IMR-90 (cell line): Measurements from ENCODE around the gene WDR70. TPM values are rescaled to one million over a fixed set of nuclear protein-coding genes. Genes with fewer than 3 reads are reported as not detected.
A peak's percentile ranks its signal among the peaks of the same experiment; 100 is the strongest.

Experiments
- ATAC-seq: fragments of 200-7000 bp; cut with Tn5 transposase; 2 replicates; pipeline ENCODE4 v1.9.1; 2020; ENCODE audit warnings: low read depth, mild to moderate bottlenecking, moderate library complexity
- BruUV-seq: library from RNA; stranded (reverse); fragments of 400-500 nt; replicated peaks from 2 replicates; lab custom pipeline; 2021; lab: Mats Ljungman, UMichigan
- CTCF ChIA-PET: fragments of 300-600 bp; formaldehyde crosslinking; extraction: SDS; loops from one replicate; lab custom pipeline; 2021; ENCODE audit warnings: antibody characterized with exemption; lab: Yijun Ruan, JAX
- POLR2A ChIA-PET: fragments of 300-600 bp; sonication (Branson Sonifier 250); formaldehyde crosslinking; loops from one replicate; lab custom pipeline; 2022; ENCODE audit warnings: antibody characterized with exemption; ENCODE audit not compliant: unreplicated experiment; lab: Charles Lee
- DNase-seq: peaks from one replicate; pipeline ENCODE4 v3.0.0; 2013
- H2AFZ ChIP-seq: replicated peaks from 2 replicates; pipeline ENCODE3; 2013; ENCODE audit warnings: low read length, mild to moderate bottlenecking; ENCODE audit not compliant: poor library complexity
- H2AK5ac ChIP-seq: 2 replicates; pipeline ENCODE4 v1.6.1; 2013; ENCODE audit warnings: low read depth, low read length, inconsistent platforms
- H2AK9ac ChIP-seq: replicated peaks from 2 replicates; pipeline ENCODE3; 2013; ENCODE audit warnings: mild to moderate bottlenecking, low read depth, low read length, moderate library complexity; ENCODE audit not compliant: poor library complexity
- H2BK120ac ChIP-seq: 2 replicates; pipeline ENCODE4 v1.6.1; 2013; ENCODE audit warnings: low read depth, low read length, inconsistent platforms
- H2BK15ac ChIP-seq: 3 replicates; pipeline ENCODE4 v1.6.1; 2013; ENCODE audit warnings: low read depth, low read length, inconsistent platforms
- H2BK20ac ChIP-seq: 2 replicates; pipeline ENCODE4 v1.6.1; 2013; ENCODE audit warnings: low read depth, mild to moderate bottlenecking, inconsistent platforms, low read length, moderate library complexity
- H2BK5ac ChIP-seq: 2 replicates; pipeline ENCODE4 v1.6.1; 2013; ENCODE audit warnings: mild to moderate bottlenecking, low read depth, low read length, inconsistent platforms; ENCODE audit not compliant: poor library complexity, severe bottlenecking
- H3K14ac ChIP-seq: replicated peaks from 2 replicates; pipeline ENCODE4 v1.6.1; 2013; ENCODE audit warnings: low read depth, low read length, inconsistent platforms
- H3K18ac ChIP-seq: 2 replicates; pipeline ENCODE4 v1.6.1; 2013; ENCODE audit warnings: low read depth, low read length, control low read depth
- H3K23ac ChIP-seq: 2 replicates; pipeline ENCODE4 v1.6.1; 2013; ENCODE audit warnings: low read depth, low read length, inconsistent platforms
- H3K27ac ChIP-seq: 2 replicates; pipeline ENCODE4 v1.5.1; 2013; ENCODE audit warnings: mild to moderate bottlenecking, control low read depth, low read length; ENCODE audit not compliant: insufficient read depth
- H3K27me3 ChIP-seq: 2 replicates; pipeline ENCODE4 v1.6.1; 2013; ENCODE audit warnings: low read length; ENCODE audit not compliant: control insufficient read depth, insufficient read depth
- H3K36me3 ChIP-seq: 2 replicates; pipeline ENCODE4 v1.6.1; 2013; ENCODE audit warnings: low read length, mixed read lengths; ENCODE audit not compliant: control insufficient read depth, insufficient read depth
- H3K4ac ChIP-seq: 2 replicates; pipeline ENCODE4 v1.6.1; 2013; ENCODE audit warnings: low read depth, low read length, inconsistent platforms
- H3K4me1 ChIP-seq: 2 replicates; pipeline ENCODE4 v1.6.1; 2013; ENCODE audit warnings: low read length, mixed read lengths; ENCODE audit not compliant: control insufficient read depth, insufficient read depth
- H3K4me2 ChIP-seq: 2 replicates; pipeline ENCODE4 v1.6.1; 2013; ENCODE audit warnings: low read depth, mild to moderate bottlenecking, control low read depth, low read length, moderate library complexity
- H3K4me3 ChIP-seq: 2 replicates; pipeline ENCODE4 v1.5.1; 2013; ENCODE audit warnings: low read depth, mild to moderate bottlenecking, control low read depth, low read length, moderate library complexity; ENCODE audit not compliant: insufficient read depth
- H3K56ac ChIP-seq: 2 replicates; pipeline ENCODE4 v1.6.1; 2013; ENCODE audit warnings: low read length, inconsistent platforms; ENCODE audit not compliant: insufficient read depth; ENCODE audit errors: extremely low read depth
- H3K79me1 ChIP-seq, 2 experiments: 2 replicates each; pipeline ENCODE4 v1.6.1; 2013; ENCODE audit warnings: low read length in 2 of 2, inconsistent platforms in 1 of 2, low read depth in 1 of 2
- H3K9ac ChIP-seq: 2 replicates; pipeline ENCODE4 v1.6.1; 2013; ENCODE audit warnings: low read depth, low read length, control low read depth
- H3K9me1 ChIP-seq: 2 replicates; pipeline ENCODE4 v1.6.1; 2013; ENCODE audit warnings: low read length, inconsistent platforms; ENCODE audit not compliant: insufficient read depth
- H3K9me3 ChIP-seq: 2 replicates; pipeline ENCODE4 v1.6.1; 2013; ENCODE audit warnings: low read length; ENCODE audit not compliant: control insufficient read depth, insufficient read depth
- H4K20me1 ChIP-seq: 2 replicates; pipeline ENCODE4 v1.6.1; 2013; ENCODE audit warnings: low read length, inconsistent platforms; ENCODE audit not compliant: insufficient read depth
- H4K5ac ChIP-seq: 2 replicates; pipeline ENCODE4 v1.6.1; 2013; ENCODE audit warnings: mild to moderate bottlenecking, low read depth, low read length, control low read depth
- H4K8ac ChIP-seq, 2 experiments: 2 replicates each; pipeline ENCODE4 v1.6.1; 2013; ENCODE audit warnings: low read depth in 2 of 2, low read length in 2 of 2, control low read depth in 1 of 2, inconsistent platforms in 1 of 2
- H4K91ac ChIP-seq: 2 replicates; pipeline ENCODE4 v1.6.1; 2013; ENCODE audit warnings: low read depth, low read length, inconsistent platforms; ENCODE audit not compliant: insufficient read depth
- BHLHE40 ChIP-seq: fragments of 150-350 bp; IDR thresholded peaks from 2 replicates; pipeline ENCODE4 v1.6.1; 2016; ENCODE audit warnings: mild to moderate bottlenecking, low read depth, low read length
- CEBPB ChIP-seq: IDR thresholded peaks from 2 replicates; pipeline ENCODE4 v1.6.1; 2012; ENCODE audit warnings: low read depth, low read length, improper control_type of control experiment
- CHD1 ChIP-seq: IDR thresholded peaks from 2 replicates; pipeline ENCODE4 v1.6.1; 2012; ENCODE audit warnings: low read depth, low read length, improper control_type of control experiment
- CTCF ChIP-seq: conservative IDR thresholded peaks from 2 replicates; pipeline ENCODE4 v1.5.1; 2012; ENCODE audit warnings: mild to moderate bottlenecking, low read depth, low read length, improper control_type of control experiment
- FOS ChIP-seq: fragments of 150-350 bp; IDR thresholded peaks from 2 replicates; pipeline ENCODE4 v1.6.1; 2016; ENCODE audit warnings: low read depth, low read length
- MAFK ChIP-seq: IDR thresholded peaks from 2 replicates; pipeline ENCODE4 v1.6.1; 2012; ENCODE audit warnings: low read depth, low read length, improper control_type of control experiment
- MAZ ChIP-seq: IDR thresholded peaks from 2 replicates; pipeline ENCODE4 v1.6.1; 2012; ENCODE audit warnings: low read depth, mild to moderate bottlenecking, low read length, improper control_type of control experiment, moderate library complexity, borderline replicate concordance
- MXI1 ChIP-seq: IDR thresholded peaks from 2 replicates; pipeline ENCODE4 v1.6.1; 2012; ENCODE audit warnings: low read depth, mild to moderate bottlenecking, low read length, moderate library complexity, borderline replicate concordance
- NFE2L2 ChIP-seq: fragments of 150-350 bp; IDR thresholded peaks from 2 replicates; pipeline ENCODE4 v1.6.1; 2016; ENCODE audit warnings: low read depth, mild to moderate bottlenecking, low read length
- POLR2A ChIP-seq: IDR thresholded peaks from 2 replicates; pipeline ENCODE4 v1.6.1; 2012; ENCODE audit warnings: mild to moderate bottlenecking, low read depth, low read length
- RAD21 ChIP-seq: IDR thresholded peaks from 2 replicates; pipeline ENCODE4 v1.6.1; 2012; ENCODE audit warnings: low read length, improper control_type of control experiment
- RCOR1 ChIP-seq: IDR thresholded peaks from 2 replicates; pipeline ENCODE4 v1.6.1; 2012; ENCODE audit warnings: mild to moderate bottlenecking, low read length, improper control_type of control experiment; ENCODE audit not compliant: insufficient replicate concordance
- RFX5 ChIP-seq: IDR thresholded peaks from 2 replicates; pipeline ENCODE4 v1.8.0; 2012; ENCODE audit warnings: low read depth, mild to moderate bottlenecking, low read length, moderate library complexity
- SMC3 ChIP-seq: fragments of 150-350 bp; IDR thresholded peaks from 2 replicates; pipeline ENCODE4 v1.6.1; 2016; ENCODE audit warnings: low read depth, mild to moderate bottlenecking, antibody characterized with exemption, low read length, moderate library complexity
- USF2 ChIP-seq: fragments of 150-350 bp; IDR thresholded peaks from 2 replicates; pipeline ENCODE4 v1.6.1; 2017; ENCODE audit warnings: mild to moderate bottlenecking, antibody characterized with exemption, low read length, low read depth
- WGBS, 2 experiments: methylation state at CpG; one replicate each; pipeline versions ENCODE4 v1.1.5 to v1.1.7; 2013; ENCODE audit warnings: missing lambda C conversion rate in 2 of 2; ENCODE audit not compliant: insufficient read length in 1 of 2; ENCODE audit errors: extremely low coverage in 2 of 2; 5-methylcytosine and 5-hydroxymethylcytosine counted together
- dilution Hi-C: fragments of 300-500 bp; cut with HindIII; formaldehyde crosslinking; loops from one replicate; pipeline ENCODE4 v1.14.3; 2018; ENCODE audit warnings: low sequenced_read_pairs; ENCODE audit not compliant: unreplicated experiment
- in situ Hi-C: fragments of 300-500 bp; cut with MboI; formaldehyde crosslinking; loops from 3 replicates; pipeline ENCODE4 v1.14.3; 2019; ENCODE audit warnings: low sequenced_read_pairs, inconsistent platforms, mixed read lengths
- intact Hi-C: fragments of 100-400 bp; cut with micrococcal nuclease; formaldehyde crosslinking; loops from 2 replicates; pipeline ENCODE4 v1.10.0; 2022
- polyA plus RNA-seq, 3 experiments: library from polyadenylated mRNA; depleted of rRNA; stranded (reverse); fragments of >200 nt; gene quantifications; 2 replicates each; pipeline ENCODE4 v1.2.3, GENCODE V29; 2012; ENCODE audit warnings: low replicate concordance in 1 of 3
- total RNA-seq: library from RNA; depleted of rRNA; stranded (reverse); fragments of >200 nt; gene quantifications from 2 replicates; pipeline ENCODE4 v1.2.3, GENCODE V29; 2012

WDR70 gene
- total and polyA plus RNA-seq, 2 of the 4 experiments (the other 2 are of a cell fraction): 16.7 to 29.9 TPM

- H3K4ac ChIP-seq: peak overlapping the region; percentile 53; the same call in 1 of the 2 replicates
- ChIA-PET POLR2A (interaction anchor here (0.6 kb wide), 1 partner anchor 26 kb away, joined by 3 read pairs; no protein-coding TSS in a partner anchor), CTCF (no interaction called here)
- H4K8ac ChIP-seq: peak overlapping the region in 1 of 2 experiments; percentile 69; a peak in 2 of 4 replicates
- no peak overlapping the region for H2BK15ac ChIP-seq
- no peak overlapping the region for H4K91ac ChIP-seq
- no peak overlapping the region for H3K9ac ChIP-seq
- intact Hi-C loops (no loop called here), in situ Hi-C loops (no loop called here), dilution Hi-C loops (no loop called here)
- peak overlapping the region; percentile 45; the same call in 1 of the 2 replicates for H2BK120ac ChIP-seq
- H2AFZ ChIP-seq: no peak overlapping the region
- H3K56ac ChIP-seq: no peak overlapping the region; the same call in 1 of the 2 replicates
- no peaks in the 10 kb centered on the region for H3K36me3 ChIP-seq
- no peaks in the 10 kb centered on the region for H3K27me3 ChIP-seq
- no peak overlapping the region for H2AK9ac ChIP-seq
- H3K4me2 ChIP-seq: peak overlapping the region; percentile 32; the same call in 1 of the 2 replicates
- H3K14ac ChIP-seq: 0 out of 2 replicates have a peak overlapping the region, but pooled peaks have one; percentile 8
- no peak overlapping the region; the same call in 1 of the 2 replicates for H4K5ac ChIP-seq
- H2AK5ac ChIP-seq: no peak overlapping the region
- DNase-seq (peak; percentile 100), ATAC-seq (peak; percentile 96)
- peak overlapping the region; percentile 76; the same call in 1 of the 2 replicates for H2BK20ac ChIP-seq
- peaks cover 9 to 10% of the 10 kb centered on the region in 2 experiments; a peak in 3 of 4 replicates for H3K79me1 ChIP-seq
- no peak overlapping the region; the same call in 1 of the 2 replicates for H3K18ac ChIP-seq
- H3K4me1 ChIP-seq: peaks cover 8% of the 10 kb centered on the region
- peak overlapping the region; percentile 97 for H2BK5ac ChIP-seq
- WGBS, 2 experiments: no CpG with 5 or more reads among the region's 2 CpGs
- no TSS peak for BruUV-seq
- peak overlapping the region; percentile 72; the same call in 1 of the 2 replicates for H3K23ac ChIP-seq
- no peak overlapping the region for H3K4me3 ChIP-seq
- 0 out of 2 replicates have a peak, but pooled peaks cover 3% of the 10 kb centered on the region for H3K9me1 ChIP-seq
- no peak overlapping the region for H3K27ac ChIP-seq
- 0 out of 2 replicates have a peak, but pooled peaks cover 3% of the 10 kb centered on the region for H4K20me1 ChIP-seq
- H3K9me3 ChIP-seq: no peaks in the 10 kb centered on the region
- TF ChIP-seq RCOR1 (peak; percentile 92), RFX5 (no peak), CTCF (no peak), USF2 (peak; percentile 65; the same call in 1 of the 2 replicates), NFE2L2 (peak; percentile 93), FOS (peak; percentile 93), SMC3 (peak; percentile 3; the same call in 1 of the 2 replicates), CHD1 (no peak), MAZ (no peak), RAD21 (peak; percentile 17; the same call in 1 of the 2 replicates), MAFK (peak; percentile 60), MXI1 (no peak), POLR2A (no peak), BHLHE40 (peak; percentile 47), CEBPB (peak; percentile 89)
Observed at GRCh38 chr5:37668524-37669047, 289.5 kb downstream of the WDR70 start.
